ENCODE measurements around the gene RPS6KA2.

Gene RPS6KA2

DNA sequence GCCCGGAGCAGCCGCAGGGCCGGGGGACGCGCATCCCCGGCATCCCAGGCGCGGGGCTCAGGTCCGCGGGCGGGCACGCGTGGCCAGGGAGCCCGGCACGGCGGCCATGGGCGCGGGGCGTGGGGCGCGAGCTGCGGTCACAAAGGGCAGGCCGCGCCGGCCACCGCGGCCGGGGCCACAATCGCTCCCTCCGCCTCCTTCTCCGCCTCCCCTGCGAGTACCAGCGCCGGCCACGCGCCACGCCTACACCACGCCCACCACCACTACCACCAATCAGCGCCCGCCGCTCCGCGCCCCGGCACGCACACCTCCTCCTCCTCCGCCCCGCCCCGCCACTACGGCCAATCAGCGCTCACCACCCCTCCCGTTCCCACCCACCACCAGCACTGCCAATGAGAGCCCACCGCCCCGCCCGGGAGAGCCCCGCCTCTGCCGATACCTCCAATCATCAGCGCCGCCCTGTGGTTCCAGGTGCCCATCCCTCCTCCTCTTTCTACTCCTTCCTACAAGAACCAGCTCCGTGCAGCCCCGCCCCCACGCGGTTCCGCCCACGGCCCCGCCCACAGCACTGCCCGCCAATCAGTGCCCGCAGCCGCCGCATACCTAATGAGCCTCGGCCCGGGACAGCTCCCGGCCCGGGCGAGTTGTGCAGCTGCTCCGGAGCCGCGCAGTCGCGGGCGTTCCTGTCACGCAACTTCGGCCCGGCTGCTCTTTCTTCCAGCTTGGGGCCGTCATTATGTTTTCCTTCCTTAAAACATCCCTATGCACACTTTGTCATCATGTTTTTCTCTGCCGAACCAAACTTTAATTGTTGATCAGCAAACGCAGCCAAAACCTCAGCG lies at the start of gene RPS6KA2:
Gene RPS6KA2 (minus strand): TSS at position 219 of the 842 bp plus-strand sequence. CDS start 232 bp downstream, outside the sequence.
- DNase-seq, result peak; percentile 91

DNA sequence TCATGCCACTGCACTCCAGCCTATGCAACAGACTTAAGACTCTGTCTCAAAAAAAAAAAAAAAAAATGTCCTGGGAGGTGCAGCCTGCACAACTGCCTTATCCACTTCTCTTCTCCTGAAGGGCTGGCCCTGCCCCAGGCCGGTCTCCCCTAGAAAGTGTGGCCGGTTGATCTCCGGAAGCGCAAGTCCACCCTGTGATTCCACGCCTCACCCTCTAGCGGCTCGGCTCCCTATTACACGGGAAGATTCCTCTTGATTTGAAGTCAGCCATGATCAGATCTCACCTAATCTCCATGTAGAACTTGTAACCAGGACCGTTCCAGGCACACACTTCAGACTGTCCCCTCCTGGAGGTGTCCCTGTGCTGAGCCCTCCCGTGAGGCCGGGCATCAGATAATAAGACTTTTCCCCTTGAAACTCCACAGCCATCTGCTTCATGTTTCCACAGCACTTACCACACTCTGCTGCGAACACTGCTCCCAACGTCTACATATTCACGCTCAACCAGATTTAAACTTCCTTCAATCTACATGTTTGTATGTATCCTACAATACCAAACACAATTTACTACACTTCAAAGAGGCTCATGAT lies 49.3 kb upstream of the RPS6KA2 start:
- DNase-seq, result no peak

DNA sequence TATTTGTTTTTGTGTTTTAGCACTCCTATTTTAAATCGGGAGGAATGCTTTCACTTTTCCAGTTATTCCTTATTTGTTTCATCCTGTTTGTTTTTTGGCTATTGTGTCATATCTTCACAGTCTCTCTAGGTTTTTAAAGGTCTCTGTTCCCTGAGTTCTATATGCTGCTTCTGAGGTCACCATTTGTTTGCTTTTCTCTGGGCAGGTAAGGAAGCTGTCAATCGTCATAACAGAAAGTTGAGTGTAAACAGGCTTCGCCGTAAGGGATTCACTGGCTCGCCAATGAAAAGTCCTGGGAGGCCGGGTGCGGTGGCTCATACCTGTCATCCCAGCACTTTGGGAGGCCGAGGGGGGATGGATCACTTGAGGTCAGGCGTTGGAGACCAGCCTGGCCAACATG lies 48.7 kb upstream of the RPS6KA2 start:
- DNase-seq, result no peak

DNA sequence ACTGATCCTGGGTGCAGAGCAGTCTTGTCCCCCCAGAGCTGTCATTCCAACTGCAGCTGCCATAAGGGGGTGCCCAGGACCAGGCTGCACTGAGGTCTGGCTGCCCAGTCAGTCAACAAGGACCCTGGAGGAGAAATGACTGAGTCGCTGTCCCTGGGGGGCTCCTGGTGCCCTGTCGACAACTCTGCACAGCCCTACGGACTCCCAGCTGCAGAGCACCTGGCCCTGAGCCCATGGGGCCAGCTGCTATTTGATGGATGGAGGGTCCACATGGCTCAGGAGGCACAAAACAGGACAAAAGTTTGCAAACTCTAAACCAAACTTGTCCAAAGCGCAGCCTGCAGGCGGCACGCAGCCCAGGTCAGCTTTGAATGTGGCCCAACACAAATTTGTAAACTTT lies 46.3 kb upstream of the RPS6KA2 start:
- DNase-seq, result no peak

DNA sequence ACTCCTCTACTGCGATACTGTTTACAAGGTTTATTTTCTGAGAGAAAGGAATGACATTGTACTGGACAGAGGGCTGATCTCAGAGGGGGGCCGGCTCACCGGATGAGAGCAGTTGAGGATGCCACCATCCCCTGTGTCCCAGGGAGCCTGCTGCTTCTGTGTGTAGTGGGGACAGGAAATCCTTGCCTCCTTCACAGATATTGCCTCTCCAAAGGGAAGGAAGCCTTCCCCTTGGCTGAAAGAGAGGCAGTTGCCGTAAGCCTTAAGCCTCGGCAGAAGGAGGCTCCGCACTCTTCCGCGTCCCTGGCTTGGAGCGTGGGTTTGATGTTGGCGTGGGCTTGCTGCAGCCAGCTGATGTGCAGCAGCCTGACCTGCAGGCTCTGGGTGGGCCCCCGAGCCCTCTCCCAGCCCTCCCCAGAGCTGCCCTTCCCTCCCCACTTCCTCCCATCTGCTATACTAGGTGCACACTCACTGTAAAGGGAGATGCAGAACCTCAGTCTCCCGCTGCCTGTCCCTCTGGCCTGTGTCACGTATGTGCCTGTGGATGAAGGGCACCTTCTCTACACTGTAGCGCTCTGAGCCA lies 45.7 kb upstream of the RPS6KA2 start:
- no peak for DNase-seq

DNA sequence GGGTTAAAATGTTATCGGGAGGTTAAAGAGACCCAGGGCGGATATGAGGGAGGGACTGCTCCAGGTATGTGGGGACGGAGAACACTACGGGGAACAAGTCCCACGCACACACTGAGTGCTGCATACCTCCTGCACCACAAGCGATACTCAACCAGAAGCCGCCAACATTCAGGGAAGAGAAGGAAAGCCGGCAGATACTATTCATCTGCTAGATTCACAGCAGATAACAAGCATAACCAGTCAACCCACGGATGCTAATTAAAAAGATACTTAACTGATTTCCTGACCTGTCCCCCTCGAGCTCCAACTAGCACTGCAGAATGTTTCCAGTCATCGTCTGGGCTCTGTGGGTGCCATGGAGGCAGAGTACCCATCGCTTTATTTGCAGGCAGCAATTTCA lies 45.1 kb upstream of the RPS6KA2 start:
- no peak for DNase-seq

DNA sequence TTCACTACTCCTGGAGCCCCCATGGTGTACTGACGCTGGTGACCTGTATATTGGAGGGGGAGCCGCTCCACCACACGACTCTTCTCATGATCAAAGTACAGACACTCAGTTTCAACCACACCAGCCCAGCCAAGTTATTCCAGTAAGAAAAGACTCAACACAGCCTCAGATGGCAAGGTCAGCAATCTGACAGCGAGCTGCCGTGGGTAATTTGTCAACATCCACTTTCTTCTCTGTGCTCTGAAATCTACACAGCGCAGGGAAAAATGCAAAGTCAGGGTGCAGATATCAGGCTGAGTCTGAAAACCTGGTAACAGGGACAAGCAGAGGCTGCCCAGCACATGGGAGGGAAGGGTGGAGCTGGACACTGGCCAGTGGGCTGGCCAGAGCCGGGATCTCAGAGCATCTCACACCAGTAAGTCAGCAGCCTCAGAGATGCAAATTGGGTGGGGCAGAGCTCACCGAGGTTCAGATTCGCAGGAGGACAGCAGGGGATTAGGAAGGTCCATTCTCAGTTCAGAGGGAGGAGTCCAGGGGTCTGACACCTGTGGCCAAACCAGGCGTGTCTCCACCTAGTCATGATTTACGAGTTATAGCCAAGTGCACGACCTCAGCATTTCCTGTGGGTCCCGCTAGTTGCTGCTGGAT lies 44.5 kb upstream of the RPS6KA2 start:
- no peak for DNase-seq

DNA sequence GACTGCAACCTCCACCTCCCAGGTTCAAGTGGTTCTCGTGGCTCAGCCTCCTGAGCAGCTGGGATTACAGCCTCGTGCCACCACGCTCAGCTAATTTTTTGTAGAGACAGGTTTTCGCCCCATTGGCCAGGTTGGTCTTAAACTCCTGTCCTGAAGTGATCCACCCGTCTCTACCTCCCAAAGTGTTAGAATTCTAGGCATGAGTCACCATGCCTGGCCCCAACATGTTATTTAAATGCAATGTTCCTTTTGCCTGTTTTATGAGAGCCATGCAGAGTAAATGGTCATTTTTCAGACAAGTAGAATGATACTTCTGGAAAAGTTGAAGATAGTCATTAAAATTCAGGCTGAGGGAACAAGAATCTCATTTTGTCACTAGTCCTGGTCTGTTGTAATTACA lies 43.8 kb upstream of the RPS6KA2 start:
- no peak for DNase-seq

DNA sequence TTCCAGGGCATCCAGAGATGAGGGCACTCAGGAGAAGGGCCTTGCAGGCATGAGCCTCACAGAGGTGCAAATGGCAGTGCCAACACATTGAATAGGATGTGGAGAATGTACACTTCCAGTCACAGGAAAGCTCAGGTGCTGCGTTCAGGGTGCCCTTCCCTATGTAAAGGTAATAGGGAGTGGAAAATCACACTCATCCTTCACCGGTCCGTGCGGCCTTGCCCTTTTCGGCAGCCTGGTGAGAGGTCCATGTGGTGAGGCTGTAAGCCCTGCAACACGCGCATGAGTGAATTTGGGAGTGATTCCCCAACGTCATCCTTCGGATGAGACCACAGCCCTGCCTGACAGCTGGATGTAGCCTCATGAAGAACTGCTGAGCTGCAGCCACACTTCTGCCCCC lies 43.0 kb upstream of the RPS6KA2 start:
- no peak for DNase-seq

DNA sequence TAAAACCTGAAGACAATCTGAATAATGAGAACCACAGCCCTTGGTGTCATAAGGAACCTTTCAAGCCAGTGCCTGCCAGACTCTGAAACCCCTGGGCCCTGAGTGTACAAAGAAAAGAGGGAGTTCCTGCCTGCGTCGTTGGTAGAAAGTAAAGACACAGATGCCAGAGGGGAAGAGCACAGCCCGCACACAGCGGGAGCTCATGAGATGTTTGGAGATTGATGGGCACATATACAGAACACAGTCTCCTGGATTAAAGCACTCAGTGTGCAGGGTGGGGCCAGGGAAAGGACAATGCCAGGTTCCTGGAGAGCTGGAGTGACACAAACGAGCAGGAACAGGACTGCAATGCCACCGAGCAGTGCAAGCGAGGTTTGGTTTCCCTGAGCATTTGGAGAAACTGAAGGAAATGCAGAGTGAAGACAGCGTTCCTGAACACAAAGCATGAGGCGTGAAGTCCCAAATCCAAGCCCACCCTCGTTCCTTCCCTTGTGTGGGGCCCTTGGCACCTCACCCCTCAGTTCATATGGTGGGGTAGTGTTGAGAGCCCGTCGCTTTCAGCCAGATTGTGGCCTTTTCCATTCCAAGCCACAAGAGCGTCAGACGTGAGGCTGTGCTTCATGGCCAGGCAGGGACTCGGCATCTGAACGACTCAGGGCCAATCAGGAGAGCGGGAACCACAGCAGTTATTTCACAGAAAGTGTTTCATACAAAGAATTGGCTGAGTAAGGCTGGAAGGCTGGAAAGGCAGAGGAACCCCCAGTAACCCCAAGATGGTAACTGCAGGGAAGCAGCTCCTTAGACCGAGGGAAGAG lies 41.0 kb upstream of the RPS6KA2 start:
- DNase-seq, result no peak

DNA sequence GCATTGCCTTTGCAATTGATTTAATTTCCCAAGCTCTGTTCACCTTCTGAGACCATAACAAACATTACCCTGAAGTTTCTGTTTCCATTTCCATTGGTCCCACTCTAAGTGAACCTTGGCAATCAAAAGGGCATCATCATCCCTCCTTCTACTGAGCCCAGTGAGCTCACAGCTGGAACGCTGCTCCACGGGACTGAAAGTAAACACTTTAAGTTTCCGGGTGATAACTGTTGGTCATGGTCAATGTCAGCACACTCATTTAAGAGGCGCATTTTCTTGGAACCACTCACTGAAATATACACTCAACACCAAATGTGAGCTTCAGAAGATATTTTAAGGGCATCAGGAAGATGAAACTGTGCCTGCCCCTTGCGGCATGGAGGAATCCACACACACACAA lies 37.1 kb upstream of the RPS6KA2 start:
- no peak for DNase-seq

DNA sequence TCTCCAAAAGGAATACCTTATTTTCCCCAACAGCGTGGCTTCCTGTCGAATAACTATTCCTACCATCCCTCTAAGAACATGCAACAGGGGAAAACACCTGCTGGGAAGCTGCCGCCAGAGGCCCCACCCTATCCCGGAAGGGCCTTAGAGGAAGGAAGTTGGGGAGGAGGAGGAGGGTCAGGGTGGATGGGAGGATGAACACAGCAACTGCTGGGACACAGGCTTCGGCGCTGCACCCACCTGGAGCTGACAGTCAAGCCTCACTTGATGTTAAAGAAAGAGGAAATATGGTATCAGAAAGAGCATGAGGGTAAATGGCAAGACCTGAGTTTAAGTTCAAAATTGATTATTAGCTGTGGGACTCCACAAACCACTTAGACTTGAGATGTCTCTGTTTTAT lies 36.5 kb upstream of the RPS6KA2 start:
- no peak for DNase-seq

DNA sequence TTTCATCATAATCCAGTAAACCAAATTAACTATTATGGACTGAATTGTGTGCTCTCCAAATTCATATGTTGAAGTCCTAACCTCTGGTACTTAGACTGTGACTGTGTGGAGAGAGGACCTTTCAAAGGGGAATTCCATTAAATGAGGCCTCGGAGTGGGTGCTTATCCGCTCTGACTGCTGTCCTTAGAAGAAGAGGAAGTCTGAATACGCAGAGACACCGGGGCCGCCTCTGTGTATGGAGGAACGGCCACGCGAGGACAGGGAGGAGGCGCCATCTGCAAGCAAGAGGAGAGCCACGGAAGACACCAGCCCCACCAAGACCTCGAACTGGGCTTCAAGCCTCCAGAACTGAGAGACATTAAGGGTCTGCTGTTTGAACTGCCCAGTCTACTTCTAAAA lies 35.6 kb upstream of the RPS6KA2 start:
- no peak for DNase-seq

DNA sequence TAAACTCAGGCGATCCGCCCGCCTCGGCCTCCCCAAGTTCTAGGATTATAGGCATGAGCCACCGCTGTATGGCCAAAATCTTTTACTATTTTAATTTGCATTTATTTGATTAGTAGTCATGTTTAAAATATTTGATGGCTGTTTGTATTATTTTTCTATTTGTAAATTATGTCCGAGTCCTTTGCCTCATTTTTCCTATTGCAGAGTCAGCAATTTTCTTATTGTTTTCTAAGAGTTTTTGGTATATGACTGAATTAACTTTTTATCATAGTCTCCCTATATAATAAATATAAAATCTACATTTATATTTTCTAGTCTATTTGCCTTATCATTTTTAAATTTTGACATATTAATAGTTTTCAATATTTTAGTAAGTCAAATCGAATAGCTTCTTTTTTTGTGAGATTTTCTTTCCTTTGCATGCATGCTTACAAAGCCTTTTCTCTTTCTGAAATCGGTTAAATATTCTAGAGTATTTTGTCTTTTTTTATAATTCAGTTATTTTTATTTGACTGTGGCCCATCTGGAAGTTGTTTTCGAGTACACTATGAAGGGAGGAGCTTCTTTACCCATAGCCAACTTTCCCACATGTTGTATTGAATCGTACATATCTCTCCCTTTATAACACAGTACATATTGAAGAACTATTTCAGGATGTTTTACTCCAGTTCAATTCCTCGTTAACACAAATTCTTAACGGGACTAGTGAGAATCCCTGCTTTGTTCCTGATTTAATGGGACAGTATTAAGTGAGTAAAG lies 34.5 kb upstream of the RPS6KA2 start:
- no peak for DNase-seq

DNA sequence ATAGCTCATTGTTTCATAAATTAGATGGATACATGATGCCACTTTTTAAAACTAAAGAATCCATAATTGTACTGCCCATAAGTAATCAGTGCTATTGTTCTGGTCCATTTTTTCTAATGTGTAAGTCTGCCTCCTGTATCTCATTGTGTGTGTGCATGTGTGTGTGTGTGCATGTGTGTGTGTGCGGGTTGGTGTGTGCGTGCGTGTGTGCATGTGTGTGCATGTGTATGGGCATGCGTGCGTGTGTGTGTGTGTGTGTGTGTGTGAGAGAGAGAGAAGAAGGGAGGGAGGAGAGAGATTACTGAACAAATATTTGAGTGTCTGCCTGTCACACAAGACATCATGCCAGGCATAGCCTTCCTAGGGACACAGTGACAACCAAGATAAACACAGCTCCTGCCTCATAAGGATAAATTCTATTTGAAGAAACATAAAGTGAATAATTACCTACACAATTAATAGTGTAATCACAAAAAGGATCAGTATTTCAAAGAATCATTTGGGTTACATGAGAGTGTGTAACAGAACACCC lies 33.2 kb upstream of the RPS6KA2 start:
- DNase-seq, result no peak

DNA sequence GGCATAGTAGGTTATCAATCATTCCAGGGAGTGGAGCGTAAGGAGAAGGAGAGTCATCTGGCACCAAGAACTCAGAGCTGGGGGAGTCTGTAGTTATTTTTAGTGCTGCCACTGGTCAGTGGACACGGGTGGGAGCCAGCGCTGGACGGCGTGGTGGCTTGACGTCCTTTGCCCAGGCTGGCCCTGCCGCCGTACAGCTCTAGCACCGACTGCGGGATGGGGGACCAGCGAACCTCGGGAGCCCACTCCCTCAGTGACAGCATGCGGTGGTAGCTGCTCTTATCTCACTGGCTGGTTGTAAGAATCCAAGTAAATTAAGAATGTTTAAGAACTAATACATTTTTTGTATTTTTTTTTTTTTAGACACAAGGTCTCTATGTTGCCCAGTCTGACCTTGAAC lies 32.5 kb upstream of the RPS6KA2 start:
- DNase-seq, result no peak

DNA sequence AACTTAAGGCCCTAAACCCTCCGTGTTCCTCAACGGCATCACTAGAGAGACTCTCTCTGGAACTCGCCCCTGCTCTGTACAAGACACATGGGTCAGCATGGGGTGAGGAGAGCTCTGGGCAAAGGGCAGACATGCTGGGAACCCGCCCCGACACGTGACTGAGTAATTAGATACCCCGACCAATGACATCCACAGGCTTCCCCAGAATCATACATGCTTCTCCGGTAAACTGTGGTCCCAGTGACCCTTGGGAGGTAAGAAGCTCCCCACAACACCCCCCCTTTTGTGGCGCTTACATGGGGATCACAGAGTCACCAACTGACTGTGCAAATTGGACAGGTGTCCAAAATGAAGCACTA lies 31.7 kb upstream of the RPS6KA2 start:
- no peak for DNase-seq

DNA sequence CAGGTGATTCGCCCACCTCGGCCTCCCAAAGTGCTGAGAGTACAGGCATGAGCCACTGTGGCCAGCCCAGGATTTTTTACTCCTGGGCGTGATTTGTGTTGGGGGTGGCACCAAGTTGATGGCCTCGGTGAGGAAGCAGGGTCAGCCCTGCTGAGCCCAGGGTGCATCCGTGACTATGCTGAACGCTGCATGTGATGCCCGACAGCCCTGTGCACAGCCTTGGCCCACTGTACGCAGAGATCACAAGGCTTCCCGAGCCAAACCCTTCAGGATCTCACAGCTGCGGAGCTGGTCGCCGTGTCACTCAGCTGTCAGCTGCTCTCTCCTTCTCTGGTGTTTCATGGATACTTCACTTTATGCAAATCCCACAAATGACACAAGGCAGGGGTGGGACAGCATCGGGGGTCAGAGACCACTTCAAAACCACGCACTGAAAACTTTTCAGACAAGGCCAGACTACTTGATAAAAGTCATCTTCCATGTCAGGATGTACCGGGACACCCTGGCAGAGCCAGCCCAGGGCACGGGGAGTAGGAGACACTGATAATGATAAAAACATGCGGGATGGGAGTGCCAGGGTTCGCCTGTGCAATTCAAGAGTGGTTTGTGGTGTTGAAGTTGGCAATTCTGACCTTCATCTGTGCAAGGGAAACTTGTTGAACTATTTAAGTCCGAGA lies 31.2 kb upstream of the RPS6KA2 start:
- DNase-seq, result no peak

DNA sequence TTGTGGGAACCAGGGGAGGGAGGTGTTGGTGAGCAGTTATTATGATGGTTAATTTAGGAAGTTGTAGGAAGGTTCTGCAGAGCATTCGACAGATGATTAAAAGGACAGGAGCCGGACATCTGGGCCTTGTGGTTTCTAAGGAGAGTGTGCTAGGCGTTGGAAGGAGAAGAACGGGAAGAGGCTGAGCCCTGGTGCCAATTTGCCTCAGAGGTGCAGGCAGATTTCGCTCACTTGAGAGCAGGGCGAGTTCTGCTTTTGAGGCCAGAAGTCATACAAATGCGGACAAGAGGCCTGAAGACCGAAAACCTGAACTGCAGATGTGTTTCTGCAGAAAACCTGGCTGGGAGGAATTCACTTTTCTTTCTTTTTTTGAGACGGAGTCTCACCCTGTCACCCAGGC lies 30.5 kb upstream of the RPS6KA2 start:
- no peak for DNase-seq

DNA sequence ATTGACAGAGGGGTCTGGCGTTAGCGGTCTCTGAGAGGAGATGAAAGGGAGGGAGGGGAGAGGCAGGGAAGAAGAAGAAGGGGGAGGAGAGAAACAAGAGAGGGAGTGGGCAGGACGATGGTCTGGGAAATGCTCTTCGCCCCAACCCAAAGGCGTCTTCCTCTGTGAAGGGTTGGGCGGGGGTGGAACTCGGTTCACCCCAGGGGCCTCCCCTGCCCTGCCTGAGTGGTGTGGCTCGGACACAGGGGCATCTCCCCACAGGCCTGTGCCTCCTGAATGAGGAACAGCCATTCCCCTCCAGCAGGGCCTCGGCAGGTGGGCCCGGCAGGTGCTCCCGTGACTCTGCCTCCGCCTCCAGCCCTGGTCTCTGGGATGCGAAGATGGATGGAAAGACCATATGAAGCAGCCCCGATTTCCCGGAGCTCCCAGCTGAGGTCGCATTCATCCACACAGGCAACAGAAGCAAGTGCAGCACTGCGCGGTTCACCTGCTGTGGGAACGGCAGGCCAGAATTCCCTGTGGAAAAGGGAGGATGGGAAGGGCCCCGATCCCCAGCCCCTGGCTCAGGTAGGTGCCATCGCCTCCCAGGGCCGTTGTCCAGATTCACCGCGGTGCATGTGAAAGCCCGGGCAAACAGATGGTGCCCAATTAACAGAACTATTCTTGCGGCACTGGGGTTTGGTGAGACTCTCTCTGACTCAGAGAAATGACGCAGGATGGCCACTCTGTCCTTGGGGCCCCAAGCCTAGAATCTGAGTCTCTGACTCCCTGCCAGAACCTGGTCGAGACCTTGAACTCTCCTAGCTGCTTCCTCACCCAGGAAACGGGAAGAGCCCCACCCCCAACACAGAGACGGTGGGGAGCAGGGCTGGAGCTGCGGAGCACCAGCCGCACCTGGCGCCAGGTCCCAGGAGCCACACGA lies 29.4 kb upstream of the RPS6KA2 start:
- DNase-seq, result no peak
